Fibroblast of mammary gland (primary cell): ENCODE data around the gene FIGN.

Experiments used
- DNase-seq: peaks from one replicate; pipeline ENCODE4 v3.0.0-alpha.2; 2010; ENCODE audit warnings: low read depth
- H3K4me3 ChIP-seq: 2 replicates; pipeline ENCODE4 v1.5.1; 2011; ENCODE audit warnings: low read depth, mild to moderate bottlenecking, low read length, moderate library complexity; ENCODE audit not compliant: control insufficient read depth
- CTCF ChIP-seq: conservative IDR thresholded peaks from 2 replicates; pipeline ENCODE4 v1.5.1; 2011; ENCODE audit warnings: low read depth, low read length, inconsistent platforms; ENCODE audit not compliant: control insufficient read depth, insufficient read depth

The FIGN gene

GRCh38 chr2:163665051-163665450 lies 70.8 kb downstream of the FIGN start:
- no peak for TF ChIP-seq CTCF
- no peak for DNase-seq
- no peak overlapping the region for H3K4me3 ChIP-seq

GRCh38 chr2:163664610-163665009 lies 71.2 kb downstream of the FIGN start:
- no peak for TF ChIP-seq CTCF
- DNase-seq = peak; percentile 91
- no peak overlapping the region for H3K4me3 ChIP-seq

GRCh38 chr2:163662141-163662780 lies 73.5 kb downstream of the FIGN start:
- no peak for TF ChIP-seq CTCF
- no peak overlapping the region for H3K4me3 ChIP-seq
- DNase-seq = no peak

GRCh38 chr2:163659224-163659623 lies 76.6 kb downstream of the FIGN start:
- TF ChIP-seq CTCF = no peak
- peak; percentile 57 for DNase-seq
- H3K4me3 ChIP-seq = no peak overlapping the region

- H3K4me3 ChIP-seq = no peak overlapping the region
- TF ChIP-seq CTCF = no peak
- DNase-seq = no peak
These were observed 77.3 kb downstream of the FIGN start for GRCh38 chr2:163658556-163658955.

- TF ChIP-seq CTCF = no peak
- peak; percentile 80 for DNase-seq
- H3K4me3 ChIP-seq = no peak overlapping the region
These were observed 78.5 kb downstream of the FIGN start for GRCh38 chr2:163657281-163657656.
